Measurements from ENCODE around the gene TAF4.

The TAF4 gene

GRCh38 chr20:61931476-61932198 is 134.0 kb downstream of the TAF4 start:
- H3K4me1 ChIP-seq (ENCODE audit: control insufficient read depth, insufficient read depth, low read length, poor library complexity, severe bottlenecking): no peaks in the 10 kb centered on the region
- H3K9me3 ChIP-seq (ENCODE audit: control insufficient read depth, low read length): no peaks in the 10 kb centered on the region
- H3K27ac ChIP-seq (ENCODE audit: low read depth, low read length, severe bottlenecking): no peak overlapping the region
- H3K36me3 ChIP-seq (ENCODE audit: control insufficient read depth, insufficient read depth, low read length): no peaks in the 10 kb centered on the region
- WGBS, 2 experiments (ENCODE audit: insufficient coverage in 2 of 2): 96% methylated on average over 12 of the region's 14 CpGs
- H3K4me3 ChIP-seq (ENCODE audit: extremely low read depth, insufficient read depth, low read length, poor library complexity, severe bottlenecking): no peak overlapping the region

GRCh38 chr20:61930776-61931475 is 134.8 kb downstream of the TAF4 start:
- WGBS, 2 experiments (ENCODE audit: insufficient coverage in 2 of 2): 87 to 90% methylated on average over 21 to 26 of the region's 28 CpGs
- Histone ChIP-seq H3K36me3 (ENCODE audit: control insufficient read depth, insufficient read depth, low read length) (no peaks in the 10 kb centered on the region), H3K9me3 (ENCODE audit: control insufficient read depth, low read length) (no peaks in the 10 kb centered on the region), H3K4me3 (ENCODE audit: extremely low read depth, insufficient read depth, low read length, poor library complexity, severe bottlenecking) (no peak overlapping the region), H3K27ac (ENCODE audit: low read depth, low read length, severe bottlenecking) (no peak overlapping the region), H3K4me1 (ENCODE audit: control insufficient read depth, insufficient read depth, low read length, poor library complexity, severe bottlenecking) (no peaks in the 10 kb centered on the region)

DNA sequence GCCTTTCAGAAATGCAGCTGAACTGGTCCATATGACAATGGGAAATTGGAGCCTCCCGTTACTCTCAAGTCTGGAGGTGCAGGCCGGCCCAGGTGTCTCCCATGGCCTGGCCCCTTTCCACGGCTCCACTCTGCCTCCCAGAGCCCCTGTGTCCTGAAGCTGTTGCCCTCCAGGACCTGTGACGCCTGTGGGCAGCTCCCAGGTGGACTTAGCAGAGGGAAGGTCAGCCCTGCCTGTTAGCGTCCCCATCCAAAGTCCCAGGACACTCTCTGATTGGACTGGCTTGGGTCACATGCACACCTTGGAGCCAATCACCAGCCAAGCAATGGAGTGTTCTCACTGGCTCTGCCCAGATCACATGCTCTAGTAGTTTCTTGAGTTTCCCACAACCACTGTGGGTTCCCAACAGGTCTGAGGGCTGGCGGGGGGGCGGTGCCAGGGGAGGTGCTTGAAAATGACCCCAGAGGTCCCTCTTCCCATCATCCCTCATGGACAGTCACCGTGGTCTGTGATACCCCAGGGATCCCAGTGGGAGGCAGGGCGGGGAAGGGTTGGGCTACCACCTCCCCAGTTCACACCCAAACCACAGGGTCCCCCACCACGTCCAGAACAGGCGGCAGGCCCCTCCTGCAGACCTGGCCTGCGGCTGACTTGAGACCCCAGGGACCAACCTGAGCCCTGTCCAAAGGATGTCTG is 135.6 kb downstream of the TAF4 start:
- H3K4me1 ChIP-seq (ENCODE audit: control insufficient read depth, insufficient read depth, low read length, poor library complexity, severe bottlenecking): no peaks in the 10 kb centered on the region
- no peak overlapping the region for H3K27ac ChIP-seq (ENCODE audit: low read depth, low read length, severe bottlenecking)
- no peaks in the 10 kb centered on the region for H3K9me3 ChIP-seq (ENCODE audit: control insufficient read depth, low read length)
- WGBS, 2 experiments (ENCODE audit: insufficient coverage in 2 of 2): 92 to 96% methylated on average over 7 to 10 of the region's 12 CpGs
- no peaks in the 10 kb centered on the region for H3K36me3 ChIP-seq (ENCODE audit: control insufficient read depth, insufficient read depth, low read length)
- no peak overlapping the region for H3K4me3 ChIP-seq (ENCODE audit: extremely low read depth, insufficient read depth, low read length, poor library complexity, severe bottlenecking)

DNA sequence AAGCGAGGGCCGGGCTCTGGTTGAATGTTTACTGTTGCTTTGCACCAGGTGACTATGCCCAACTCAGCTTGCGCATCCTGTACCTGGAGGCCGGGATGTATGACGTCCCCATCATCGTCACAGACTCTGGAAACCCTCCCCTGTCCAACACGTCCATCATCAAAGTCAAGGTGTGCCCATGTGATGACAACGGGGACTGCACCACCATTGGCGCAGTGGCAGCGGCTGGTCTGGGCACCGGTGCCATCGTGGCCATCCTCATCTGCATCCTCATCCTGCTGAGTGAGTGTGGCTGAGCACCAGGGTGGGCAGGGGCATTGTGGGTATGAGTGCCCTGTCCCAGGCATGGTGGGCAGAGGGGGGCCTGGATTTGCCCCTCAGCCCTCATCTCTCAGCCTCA is 136.1 kb downstream of the TAF4 start:
- H3K36me3 ChIP-seq (ENCODE audit: control insufficient read depth, insufficient read depth, low read length): no peaks in the 10 kb centered on the region
- WGBS, 2 experiments (ENCODE audit: insufficient coverage in 2 of 2): 96 to 98% methylated on average over 12 of the region's 12 CpGs
- H3K4me1 ChIP-seq (ENCODE audit: control insufficient read depth, insufficient read depth, low read length, poor library complexity, severe bottlenecking): no peaks in the 10 kb centered on the region
- no peaks in the 10 kb centered on the region for H3K9me3 ChIP-seq (ENCODE audit: control insufficient read depth, low read length)
- no peak overlapping the region for H3K27ac ChIP-seq (ENCODE audit: low read depth, low read length, severe bottlenecking)
- H3K4me3 ChIP-seq (ENCODE audit: extremely low read depth, insufficient read depth, low read length, poor library complexity, severe bottlenecking): no peak overlapping the region

DNA sequence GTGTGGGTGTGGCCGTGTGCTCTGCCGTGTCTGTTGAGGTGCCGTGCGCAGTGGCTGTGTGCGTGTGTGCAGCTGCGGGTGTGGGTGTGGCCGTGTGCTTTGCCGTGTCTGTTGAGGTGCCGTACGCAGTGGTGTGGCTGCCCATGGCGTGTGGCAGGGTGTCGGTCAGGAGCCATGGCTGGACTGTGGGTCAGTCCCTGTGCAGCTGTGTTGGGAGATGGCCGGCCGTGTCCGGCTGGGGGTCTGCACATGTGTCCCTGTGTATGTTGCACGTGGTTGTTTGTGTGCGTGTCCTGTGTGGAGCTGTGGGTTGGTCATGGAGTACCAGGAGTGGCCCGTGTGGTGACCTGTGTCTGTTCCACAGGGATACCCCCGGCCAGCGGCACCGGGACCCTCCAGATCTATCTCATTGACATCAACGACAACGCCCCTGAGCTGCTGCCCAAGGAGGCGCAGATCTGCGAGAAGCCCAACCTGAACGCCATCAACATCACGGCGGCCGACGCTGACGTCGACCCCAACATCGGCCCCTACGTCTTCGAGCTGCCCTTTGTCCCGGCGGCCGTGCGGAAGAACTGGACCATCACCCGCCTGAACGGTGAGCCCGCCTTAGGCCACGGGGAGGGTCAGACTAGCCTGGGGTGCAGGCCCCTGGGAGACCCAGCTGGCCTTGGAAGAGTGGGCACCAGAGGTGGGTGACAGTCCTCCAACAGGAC is 137.7 kb downstream of the TAF4 start:
- Histone ChIP-seq H3K4me3 (ENCODE audit: extremely low read depth, insufficient read depth, low read length, poor library complexity, severe bottlenecking) (no peak overlapping the region), H3K9me3 (ENCODE audit: control insufficient read depth, low read length) (no peaks in the 10 kb centered on the region), H3K27ac (ENCODE audit: low read depth, low read length, severe bottlenecking) (no peak overlapping the region), H3K36me3 (ENCODE audit: control insufficient read depth, insufficient read depth, low read length) (no peaks in the 10 kb centered on the region), H3K4me1 (ENCODE audit: control insufficient read depth, insufficient read depth, low read length, poor library complexity, severe bottlenecking) (no peaks in the 10 kb centered on the region)
- 92 to 94% methylated on average over 41 to 43 of the region's 43 CpGs for WGBS, 2 experiments (ENCODE audit: insufficient coverage in 2 of 2)

DNA sequence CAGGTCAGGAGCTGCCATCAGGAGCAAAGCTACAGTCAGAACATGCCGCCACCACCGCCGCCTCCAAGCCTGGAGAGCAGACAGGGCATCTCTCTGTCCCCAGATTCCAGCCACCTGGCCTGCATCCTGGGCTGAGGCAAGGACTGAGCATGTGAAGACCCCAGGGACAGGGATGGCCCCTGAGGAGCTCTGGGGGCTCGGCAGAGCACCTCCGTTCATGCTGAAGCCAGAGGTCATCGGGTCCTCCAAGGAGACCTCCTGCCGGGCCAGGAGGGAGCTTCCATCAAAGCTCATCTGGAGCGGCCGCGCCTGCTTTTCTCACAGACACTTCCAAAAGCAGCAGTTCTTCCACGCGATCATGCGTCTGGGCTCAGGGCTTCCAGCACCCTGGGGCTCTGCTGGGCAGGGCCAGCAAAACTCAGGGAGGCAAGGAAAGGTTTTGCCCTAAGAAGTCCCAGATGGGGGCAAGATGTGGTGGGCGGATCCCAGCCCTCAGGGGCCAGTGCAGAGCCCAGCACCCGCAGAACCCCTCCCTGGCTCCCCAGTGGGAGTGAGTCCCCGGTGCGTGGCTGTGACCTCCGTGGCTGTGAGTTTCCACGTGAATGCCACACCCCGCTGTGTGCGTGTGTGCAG is 138.4 kb downstream of the TAF4 start:
- Histone ChIP-seq H3K4me1 (ENCODE audit: control insufficient read depth, insufficient read depth, low read length, poor library complexity, severe bottlenecking) (no peaks in the 10 kb centered on the region), H3K27ac (ENCODE audit: low read depth, low read length, severe bottlenecking) (no peak overlapping the region), H3K4me3 (ENCODE audit: extremely low read depth, insufficient read depth, low read length, poor library complexity, severe bottlenecking) (no peak overlapping the region), H3K36me3 (ENCODE audit: control insufficient read depth, insufficient read depth, low read length) (no peaks in the 10 kb centered on the region), H3K9me3 (ENCODE audit: control insufficient read depth, low read length) (no peaks in the 10 kb centered on the region)
- WGBS, 2 experiments (ENCODE audit: insufficient coverage in 2 of 2): 92 to 95% methylated on average over 15 to 19 of the region's 21 CpGs

DNA sequence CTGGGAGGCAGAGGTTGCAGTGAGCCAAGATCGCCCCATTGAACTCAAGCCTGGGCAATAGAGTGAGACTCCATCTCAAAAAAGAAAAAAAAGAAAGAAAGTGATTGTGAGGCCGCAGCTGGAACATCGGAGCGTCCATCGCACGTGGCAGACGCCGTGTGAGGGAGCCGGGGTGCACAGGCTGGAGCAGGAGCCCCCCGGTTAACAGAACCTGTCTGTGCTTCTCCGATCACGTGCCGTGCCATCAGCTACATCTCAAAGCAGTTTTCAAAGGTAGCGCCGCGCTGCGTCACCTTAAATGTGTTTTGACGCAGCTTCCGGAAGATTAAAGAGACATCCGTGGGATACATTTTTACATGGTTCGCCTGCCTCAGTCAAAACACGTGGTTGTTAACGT is 138.9 kb downstream of the TAF4 start:
- H3K9me3 ChIP-seq (ENCODE audit: control insufficient read depth, low read length): no peaks in the 10 kb centered on the region
- H3K27ac ChIP-seq (ENCODE audit: low read depth, low read length, severe bottlenecking): no peak overlapping the region
- no peaks in the 10 kb centered on the region for H3K36me3 ChIP-seq (ENCODE audit: control insufficient read depth, insufficient read depth, low read length)
- H3K4me1 ChIP-seq (ENCODE audit: control insufficient read depth, insufficient read depth, low read length, poor library complexity, severe bottlenecking): no peaks in the 10 kb centered on the region
- WGBS, 2 experiments (ENCODE audit: insufficient coverage in 2 of 2): 92 to 95% methylated on average over 21 to 23 of the region's 23 CpGs
- H3K4me3 ChIP-seq (ENCODE audit: extremely low read depth, insufficient read depth, low read length, poor library complexity, severe bottlenecking): no peak overlapping the region

DNA sequence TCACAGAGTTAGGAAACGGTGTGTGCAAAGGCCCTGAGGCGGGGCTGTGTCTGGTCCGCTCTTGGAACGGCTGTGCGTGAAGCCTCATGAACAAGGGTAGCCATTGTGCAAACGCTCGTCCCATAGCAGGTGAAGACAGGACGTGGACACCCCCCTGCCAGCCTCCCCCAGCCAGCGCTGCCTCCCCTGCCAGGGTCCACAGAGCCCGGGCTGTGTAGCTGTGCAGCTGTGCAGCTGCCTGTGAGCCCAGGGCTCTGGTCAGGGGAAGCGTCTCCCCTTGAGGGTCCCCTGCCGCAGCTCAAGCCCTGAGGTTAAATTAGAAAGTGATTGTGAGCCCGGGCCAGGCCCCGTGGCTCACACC is 139.4 kb downstream of the TAF4 start:
- no peaks in the 10 kb centered on the region for H3K36me3 ChIP-seq (ENCODE audit: control insufficient read depth, insufficient read depth, low read length)
- H3K9me3 ChIP-seq (ENCODE audit: control insufficient read depth, low read length): no peaks in the 10 kb centered on the region
- no peak overlapping the region for H3K27ac ChIP-seq (ENCODE audit: low read depth, low read length, severe bottlenecking)
- H3K4me1 ChIP-seq (ENCODE audit: control insufficient read depth, insufficient read depth, low read length, poor library complexity, severe bottlenecking): no peaks in the 10 kb centered on the region
- H3K4me3 ChIP-seq (ENCODE audit: extremely low read depth, insufficient read depth, low read length, poor library complexity, severe bottlenecking): no peak overlapping the region
- WGBS, 2 experiments (ENCODE audit: insufficient coverage in 2 of 2): 89 to 93% methylated on average over 14 of the region's 14 CpGs

GRCh38 chr20:61925555-61926252 is 140.0 kb downstream of the TAF4 start:
- WGBS, 2 experiments (ENCODE audit: insufficient coverage in 2 of 2): 81 to 82% methylated on average over 17 to 21 of the region's 21 CpGs
- peaks cover 1% of the 10 kb centered on the region for H3K9me3 ChIP-seq (ENCODE audit: control insufficient read depth, low read length)
- no peaks in the 10 kb centered on the region for H3K4me1 ChIP-seq (ENCODE audit: control insufficient read depth, insufficient read depth, low read length, poor library complexity, severe bottlenecking)
- no peak overlapping the region for H3K4me3 ChIP-seq (ENCODE audit: extremely low read depth, insufficient read depth, low read length, poor library complexity, severe bottlenecking)
- H3K36me3 ChIP-seq (ENCODE audit: control insufficient read depth, insufficient read depth, low read length): no peaks in the 10 kb centered on the region
- H3K27ac ChIP-seq (ENCODE audit: low read depth, low read length, severe bottlenecking): no peak overlapping the region

Data from mesodermal cell (in vitro differentiated cells).